Measurements from ENCODE around the gene SNUPN. TPM values are rescaled to one million over a fixed set of nuclear protein-coding genes. Genes with fewer than 3 reads are reported as not detected.

Gene SNUPN
- total and polyA plus RNA-seq, 10 of the 15 experiments (the other 5 are each of a cell fraction or from before 2014, with no cell fraction given): 19.0 to 50.3 (median 32.5) TPM

DNA sequence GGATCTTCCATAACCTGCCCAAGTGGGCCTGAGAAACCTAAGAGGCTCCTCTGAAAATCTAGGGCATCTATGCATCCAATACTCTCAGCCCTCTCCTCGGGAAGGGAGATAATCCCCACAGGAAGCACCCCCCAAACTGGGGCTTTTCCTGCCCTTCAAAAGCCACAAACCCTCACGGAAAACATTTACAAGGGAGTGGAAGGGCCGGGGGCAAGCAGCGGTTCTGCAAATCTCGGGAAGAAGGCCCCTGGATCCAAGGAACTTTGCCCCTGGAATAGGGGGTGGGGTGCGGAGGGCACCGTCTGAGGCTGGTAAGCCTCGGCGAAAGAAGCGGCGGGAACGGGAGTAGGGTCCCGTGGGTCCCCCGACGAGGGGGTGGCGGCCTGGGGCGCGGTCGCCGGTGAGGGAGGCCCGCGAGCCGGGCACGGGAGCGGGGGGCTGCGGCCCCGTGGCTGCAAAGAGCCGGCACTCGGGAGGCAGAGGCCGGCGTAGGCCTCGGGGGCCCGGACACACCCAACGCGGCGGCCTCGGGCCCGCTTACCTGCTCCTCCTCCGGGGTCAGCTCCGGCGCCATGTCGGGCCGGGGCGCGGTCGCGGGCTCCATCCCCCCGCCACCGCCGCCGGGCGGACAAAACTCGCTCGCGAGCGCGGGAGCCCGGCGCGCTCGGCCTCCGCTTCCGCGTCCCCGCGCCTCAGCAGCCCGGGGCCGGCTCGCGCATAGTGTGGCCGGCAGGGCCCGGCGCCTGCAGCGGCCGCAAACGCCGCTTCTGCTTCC is 47.2 kb downstream of the SNUPN start:
- Histone ChIP-seq H3K36me3 (ENCODE audit: control insufficient read depth in 2 of 2, insufficient read depth in 2 of 2, low read length in 1 of 2) (no peaks in the 10 kb centered on the region), H3K79me2 (ENCODE audit: control insufficient read depth, insufficient read depth, low read length) (peaks cover 52% of the 10 kb centered on the region), H4K20me1 (ENCODE audit: control insufficient read depth, insufficient read depth) (no peaks in the 10 kb centered on the region; the same call in 1 of the 2 replicates), H3K27me3 (replicated peaks in 1 of 2; ENCODE audit: control insufficient read depth in 2 of 2, insufficient read depth in 2 of 2, low read length in 1 of 2) (no peaks in the 10 kb centered on the region), H2AFZ (ENCODE audit: control insufficient read depth, low read depth, low read length) (peak overlapping the region; percentile 61), H3K9ac (ENCODE audit: control insufficient read depth, insufficient read depth, low read length) (peak overlapping the region; percentile 92), H3K4me1 (ENCODE audit: control insufficient read depth, insufficient read depth, low read length) (peaks cover 12% of the 10 kb centered on the region; the same call in 1 of the 2 replicates), H3K9me3 (replicated peaks; ENCODE audit: control insufficient read depth, insufficient read depth, low read length) (no peaks in the 10 kb centered on the region), H3K4me3 (peak overlapping the region; percentile 86), H3K4me2 (ENCODE audit: control insufficient read depth, insufficient read depth) (peak overlapping the region; percentile 64), H3K27ac (ENCODE audit: control insufficient read depth, insufficient read depth) (peak overlapping the region; percentile 79)
- in situ Hi-C loops (cut with MboI) (no loop called here), intact Hi-C loops (cut with micrococcal nuclease; ENCODE audit: unreplicated experiment) (loop anchor here (5.0 kb wide), 1 partner anchor 49 kb away; the partner anchor contains the start of gene SNUPN)
- CTCF ChIA-PET: interaction anchor here (0.7 to 2.7 kb wide), 8 partner anchors 12 to 210 kb away, joined by 3 to 14 read pairs (median 3); partner anchors contain the start of genes MAN2C1, SNUPN and SNX33
- SMC1A ChIA-PET (ENCODE audit: uncharacterized antibody, unreplicated experiment): interaction anchor here (0.6 to 1.3 kb wide), 5 partner anchors 81 to 127 kb away, joined by 3 to 5 read pairs (median 3); partner anchors contain the start of gene SIN3A
- RAD21 ChIA-PET (ENCODE audit: unreplicated experiment): interaction anchor here (0.6 to 2.4 kb wide), 11 partner anchors 47 to 210 kb away, joined by 3 to 18 read pairs (median 5); partner anchors contain the start of genes IMP3, MAN2C1, SIN3A and SNUPN
- peak; percentile 73 for ATAC-seq
- no peak for DNase-seq (ENCODE audit: low read depth, low spot score)
- FAIRE-seq: no peak
- no TSS peak for BruUV-seq (replicated peaks)
- POLR2A ChIA-PET: interaction anchor here (0.7 to 2.6 kb wide), 6 partner anchors 11 to 125 kb away, joined by 3 to 41 read pairs (median 4); partner anchors contain the start of genes IMP3, SIN3A and SNUPN
- WGBS (ENCODE audit: insufficient coverage, insufficient replicate concordance, low lambda C conversion rate, missing lambda C conversion rate): under 1% methylated on average over 73 of the region's 77 CpGs
- peak; percentile 61; the same call in 1 of the 2 replicates for TF ChIP-seq RB1 (IDR thresholded peaks at IDR 0.05; ENCODE audit: borderline replicate concordance)
- no peak for TF ChIP-seq ESRRA (IDR thresholded peaks at IDR 0.05; ENCODE audit: low read length)
- TF ChIP-seq BMI1 (IDR thresholded peaks at IDR 0.05; ENCODE audit: borderline replicate concordance): no peak
- TF ChIP-seq USF2 (IDR thresholded peaks at IDR 0.05; ENCODE audit: borderline replicate concordance, low read depth, low read length): no peak
- no peak for TF ChIP-seq ZNF592 (IDR thresholded peaks at IDR 0.05)
- TF ChIP-seq PAX5 (IDR thresholded peaks at IDR 0.05; ENCODE audit: borderline replicate concordance, low read depth, low read length): no peak
- TF ChIP-seq TCF3 (IDR thresholded peaks at IDR 0.05; ENCODE audit: borderline replicate concordance, insufficient read depth, low read depth, low read length): no peak
- TF ChIP-seq MXI1 (IDR thresholded peaks at IDR 0.05; ENCODE audit: low read depth, low read length): no peak
- no peak for TF ChIP-seq RBBP5 (conservative IDR thresholded peaks at IDR 0.05)
- TF ChIP-seq EGR1 (IDR thresholded peaks at IDR 0.05; ENCODE audit: borderline replicate concordance in 1 of 2, low read depth in 2 of 2, low read length in 2 of 2): no peak
- no peak for TF ChIP-seq ZBTB11 (CRISPR knock-in tag; IDR thresholded peaks at IDR 0.05)
- TF ChIP-seq NFYB (IDR thresholded peaks at IDR 0.05; ENCODE audit: insufficient read depth, low read depth, low read length): no peak
- no peak for TF ChIP-seq EZH2 (IDR thresholded peaks at IDR 0.05; ENCODE audit: borderline replicate concordance, control insufficient read depth, low read depth, low read length)
